Spleen (tissue), 7 donors: Measurements from ENCODE around the gene RACGAP1.

ENCODE experiments used
- CTCF ChIP-seq, 11 experiments: fragments of 200-600 bp in 7 of 11; fragments of 450-650 bp in 4 of 11; sonication (generic) in 4 of 11; IDR thresholded peaks in 8 of 11; conservative IDR thresholded peaks in 3 of 11; 1 replicate in 7 of 11; 2 replicates in 4 of 11; pipeline versions ENCODE4 v1.4.0 to v1.8.0; 2016 to 2021; ENCODE audit warnings: antibody characterized with exemption in 11 of 11, inconsistent platforms in 4 of 11, mild to moderate bottlenecking in 1 of 11
- POLR2A ChIP-seq, 3 donors: fragments of 450-650 bp; IDR thresholded peaks; one replicate each; pipeline ENCODE4 v1.5.1; 2017; ENCODE audit warnings: antibody characterized with exemption in 3 of 3, mild to moderate bottlenecking in 1 of 3
- POLR2AphosphoS5 ChIP-seq, 3 donors: sonication (generic); formaldehyde crosslinking; IDR thresholded peaks; one replicate each; pipeline ENCODE4 v1.5.1; 2017; ENCODE audit warnings: antibody characterized with exemption in 3 of 3
- donor health status: DM: no; HTN: no; CAD: no; lungs with moderate emphysema.
- donor health status: DM: no; HTN: no; CAD: no.
- donor health status: DM: no; HTN: no; CAD: no.

GRCh38 chr12:49990273-49990672 is 35.0 kb downstream of the RACGAP1 start:
- no peak for TF ChIP-seq CTCF (IDR thresholded peaks at IDR 0.05 in 8 of 11, conservative IDR thresholded peaks at IDR 0.05 in 3 of 11)
- no peak for TF ChIP-seq POLR2AphosphoS5 (IDR thresholded peaks at IDR 0.05)
- no peak for TF ChIP-seq POLR2A (IDR thresholded peaks at IDR 0.05)
